Measurements from ENCODE around the gene RNF208. TPM values are rescaled to one million over a fixed set of nuclear protein-coding genes. Genes with fewer than 3 reads are reported as not detected.

The RNF208 gene
- total and polyA plus RNA-seq, 2 of the 4 experiments (the other 2 are of a cell fraction) = 1.2 TPM; not detected in 1

DNA sequence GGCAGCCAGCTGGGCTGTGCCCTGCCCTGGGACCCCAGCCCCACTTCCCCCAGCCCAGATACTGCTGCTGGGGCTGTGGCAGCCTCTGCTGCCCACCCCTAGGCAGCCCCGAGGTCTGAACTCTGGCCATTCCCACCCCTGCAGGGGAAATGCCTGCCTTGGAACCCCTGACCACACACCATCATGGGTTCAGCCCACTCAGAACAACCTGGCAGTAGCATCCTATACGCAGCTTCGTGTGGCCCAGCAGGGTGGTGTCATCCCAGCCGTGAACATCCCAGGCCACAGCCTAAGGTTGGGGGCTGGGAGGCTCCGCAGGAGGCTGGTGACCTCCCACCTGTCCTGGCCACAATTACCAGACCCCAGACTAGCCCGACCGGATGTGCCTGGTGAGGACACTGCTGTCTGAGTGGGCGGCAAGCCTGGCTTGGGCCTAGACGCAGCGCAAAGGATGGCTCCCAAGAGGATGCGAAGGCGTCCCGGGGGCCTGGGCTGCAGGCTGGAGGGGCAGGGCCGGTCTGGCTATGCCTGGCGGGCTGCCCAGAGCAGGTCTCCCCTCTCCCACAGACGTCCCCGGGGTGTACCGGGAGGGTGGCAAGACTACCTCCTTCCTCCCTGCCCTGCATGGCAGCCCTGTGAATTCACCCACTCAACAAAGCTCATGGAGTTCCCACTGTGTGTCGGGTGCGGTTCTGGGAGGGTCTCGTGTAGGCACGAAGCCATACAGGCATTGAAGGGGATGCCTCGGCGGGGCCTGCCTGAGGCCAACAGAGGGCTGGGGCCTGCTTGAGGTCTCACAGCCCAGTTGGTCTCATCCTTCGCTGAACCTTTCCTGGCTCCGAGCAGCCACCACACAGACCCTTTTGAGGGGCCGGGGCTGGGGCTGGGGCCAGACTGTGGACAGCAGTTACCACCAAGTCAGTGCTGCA lies 7.2 kb upstream of the RNF208 start:
- CTCF ChIA-PET = no interaction called here
- Histone ChIP-seq H2AK5ac (ENCODE audit: low read depth, low read length) (no peak overlapping the region), H3K4ac (ENCODE audit: low read depth, low read length) (no peak overlapping the region), H2BK20ac (ENCODE audit: low read depth, low read length) (no peak overlapping the region), H3K23ac (ENCODE audit: low read depth, low read length) (no peak overlapping the region), H3K56ac (ENCODE audit: extremely low read depth, insufficient read depth, low read length) (no peak overlapping the region), H3K36me3 (ENCODE audit: control insufficient read depth, insufficient read depth, low read length) (no peaks in the 10 kb centered on the region), H2AFZ (replicated peaks; ENCODE audit: low read length, poor library complexity) (no peak overlapping the region), H3K4me2 (ENCODE audit: low read depth, low read length) (no peak overlapping the region), H2AK9ac (replicated peaks; ENCODE audit: low read depth, low read length, poor library complexity) (no peak overlapping the region), H3K27ac (ENCODE audit: insufficient read depth, low read length) (no peak overlapping the region), H4K20me1 (ENCODE audit: insufficient read depth, low read length) (no peaks in the 10 kb centered on the region), H4K91ac (ENCODE audit: insufficient read depth, low read depth, low read length) (no peak overlapping the region), H2BK5ac (ENCODE audit: low read depth, low read length, poor library complexity, severe bottlenecking) (no peak overlapping the region), H4K8ac (ENCODE audit: low read depth in 2 of 2, low read length in 2 of 2) (no peak overlapping the region), H3K9ac (ENCODE audit: low read depth, low read length) (no peak overlapping the region), H3K27me3 (ENCODE audit: control insufficient read depth, insufficient read depth, low read length) (peaks cover 1% of the 10 kb centered on the region; the same call in 1 of the 2 replicates), H3K9me1 (ENCODE audit: insufficient read depth, low read length) (no peaks in the 10 kb centered on the region), H3K9me3 (ENCODE audit: control insufficient read depth, insufficient read depth, low read length) (no peaks in the 10 kb centered on the region), H3K4me3 (ENCODE audit: insufficient read depth, low read depth, low read length) (no peak overlapping the region), H2BK15ac (ENCODE audit: low read depth, low read length) (no peak overlapping the region), H4K5ac (ENCODE audit: low read depth, low read length) (no peak overlapping the region), H3K14ac (replicated peaks; ENCODE audit: low read depth, low read length) (no peak overlapping the region), H2BK120ac (ENCODE audit: low read depth, low read length) (no peak overlapping the region), H3K79me1 (ENCODE audit: low read depth in 1 of 2, low read length in 2 of 2) (no peaks in the 10 kb centered on the region), H3K18ac (ENCODE audit: low read depth, low read length) (no peak overlapping the region), H3K4me1 (ENCODE audit: control insufficient read depth, insufficient read depth, low read length) (peaks cover 2% of the 10 kb centered on the region; the same call in 1 of the 2 replicates)
- 73% methylated on average over 3 of the region's 27 CpGs; no CpG with 5 or more reads in 1 of the 2 experiments for WGBS, 2 experiments (ENCODE audit: extremely low coverage in 2 of 2, insufficient read length in 1 of 2)
- DNase-seq = no peak
- TF ChIP-seq, protein P1, sequence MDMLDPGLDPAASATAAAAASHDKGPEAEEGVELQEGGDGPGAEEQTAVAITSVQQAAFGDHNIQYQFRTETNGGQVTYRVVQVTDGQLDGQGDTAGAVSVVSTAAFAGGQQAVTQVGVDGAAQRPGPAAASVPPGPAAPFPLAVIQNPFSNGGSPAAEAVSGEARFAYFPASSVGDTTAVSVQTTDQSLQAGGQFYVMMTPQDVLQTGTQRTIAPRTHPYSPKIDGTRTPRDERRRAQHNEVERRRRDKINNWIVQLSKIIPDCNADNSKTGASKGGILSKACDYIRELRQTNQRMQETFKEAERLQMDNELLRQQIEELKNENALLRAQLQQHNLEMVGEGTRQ (IDR thresholded peaks at IDR 0.05; ENCODE audit: low read depth, low read length) = no peak
- TF ChIP-seq MAFK (IDR thresholded peaks at IDR 0.05; ENCODE audit: low read depth, low read length) (no peak), RFX5 (IDR thresholded peaks at IDR 0.05; ENCODE audit: low read depth, low read length) (no peak), RAD21 (IDR thresholded peaks at IDR 0.05; ENCODE audit: low read length) (no peak), POLR2A (IDR thresholded peaks at IDR 0.05; ENCODE audit: low read depth, low read length) (no peak), NFE2L2 (IDR thresholded peaks at IDR 0.05; ENCODE audit: low read depth, low read length) (no peak), BHLHE40 (IDR thresholded peaks at IDR 0.05; ENCODE audit: low read depth, low read length) (no peak), FOS (IDR thresholded peaks at IDR 0.05; ENCODE audit: low read depth, low read length) (no peak), SMC3 (IDR thresholded peaks at IDR 0.05; ENCODE audit: low read depth, low read length) (no peak), CHD1 (IDR thresholded peaks at IDR 0.05; ENCODE audit: low read depth, low read length) (no peak), CEBPB (IDR thresholded peaks at IDR 0.05; ENCODE audit: low read depth, low read length) (no peak)
- TF ChIP-seq, protein P2, sequence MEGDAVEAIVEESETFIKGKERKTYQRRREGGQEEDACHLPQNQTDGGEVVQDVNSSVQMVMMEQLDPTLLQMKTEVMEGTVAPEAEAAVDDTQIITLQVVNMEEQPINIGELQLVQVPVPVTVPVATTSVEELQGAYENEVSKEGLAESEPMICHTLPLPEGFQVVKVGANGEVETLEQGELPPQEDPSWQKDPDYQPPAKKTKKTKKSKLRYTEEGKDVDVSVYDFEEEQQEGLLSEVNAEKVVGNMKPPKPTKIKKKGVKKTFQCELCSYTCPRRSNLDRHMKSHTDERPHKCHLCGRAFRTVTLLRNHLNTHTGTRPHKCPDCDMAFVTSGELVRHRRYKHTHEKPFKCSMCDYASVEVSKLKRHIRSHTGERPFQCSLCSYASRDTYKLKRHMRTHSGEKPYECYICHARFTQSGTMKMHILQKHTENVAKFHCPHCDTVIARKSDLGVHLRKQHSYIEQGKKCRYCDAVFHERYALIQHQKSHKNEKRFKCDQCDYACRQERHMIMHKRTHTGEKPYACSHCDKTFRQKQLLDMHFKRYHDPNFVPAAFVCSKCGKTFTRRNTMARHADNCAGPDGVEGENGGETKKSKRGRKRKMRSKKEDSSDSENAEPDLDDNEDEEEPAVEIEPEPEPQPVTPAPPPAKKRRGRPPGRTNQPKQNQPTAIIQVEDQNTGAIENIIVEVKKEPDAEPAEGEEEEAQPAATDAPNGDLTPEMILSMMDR (conservative IDR thresholded peaks at IDR 0.05; ENCODE audit: low read depth, low read length) = no peak
- intact Hi-C loops (cut with micrococcal nuclease) (no loop called here), dilution Hi-C loops (cut with HindIII; ENCODE audit: low sequenced_read_pairs, unreplicated experiment) (no loop called here), in situ Hi-C loops (cut with MboI; ENCODE audit: low sequenced_read_pairs) (loop anchor here (5.0 kb wide), 1 partner anchor 107 kb away; no protein-coding TSS in a partner anchor)
- no peak for ATAC-seq (ENCODE audit: low read depth)
- no TSS peak for BruUV-seq (replicated peaks)
- POLR2A ChIA-PET (ENCODE audit: unreplicated experiment) = interaction anchor here (0.7 kb wide), 1 partner anchor 113 kb away, joined by 12 read pairs; no protein-coding TSS in a partner anchor
